Stimulated activated CD4-positive, alpha-beta T cell treated with anti-CD3 and anti-CD28 coated beads, Interleukin-12 subunit alpha, Interleukin-12 subunit beta, amount 100 ng/mL, for 48 hours (primary cell): ENCODE data around the gene CACNA2D4.
"Not testable (repeated sequence)": the region's sequence is repeated elsewhere in the genome, so short reads cannot be mapped to it uniquely, and the experiment has no call there.

Source experiments
- DNase-seq, 3 donors: peaks; one replicate each; pipeline ENCODE4 v3.0.0-alpha.2; 2020; ENCODE audit warnings: low read depth in 2 of 3, low spot score in 1 of 3

CACNA2D4 gene

GRCh38 chr12:1819571-1819970 is 98.9 kb downstream of the CACNA2D4 start:
- DNase-seq = no peak

GRCh38 chr12:1819050-1819449 is 99.4 kb downstream of the CACNA2D4 start:
- no peak for DNase-seq

GRCh38 chr12:1817928-1818327 is 100.5 kb downstream of the CACNA2D4 start:
- DNase-seq = not testable (repeated sequence)

GRCh38 chr12:1816730-1817348 is 101.6 kb downstream of the CACNA2D4 start:
- DNase-seq = no peak

- DNase-seq = no peak
These were observed 102.4 kb downstream of the CACNA2D4 start for GRCh38 chr12:1815814-1816729.

GRCh38 chr12:1815108-1815507 is 103.3 kb downstream of the CACNA2D4 start:
- no peak for DNase-seq

GRCh38 chr12:1814266-1814665 is 104.2 kb downstream of the CACNA2D4 start:
- DNase-seq = no peak

GRCh38 chr12:1812650-1813302 is 105.7 kb downstream of the CACNA2D4 start:
- DNase-seq = no peak

- no peak for DNase-seq
These were observed 106.5 kb downstream of the CACNA2D4 start for GRCh38 chr12:1811948-1812291.

- peak in 2 of 3 donors; percentile 25 to 35 for DNase-seq
These were observed 107.0 kb downstream of the CACNA2D4 start for GRCh38 chr12:1811281-1811947.

- DNase-seq = no peak
These were observed 107.5 kb downstream of the CACNA2D4 start for GRCh38 chr12:1810931-1811280.

GRCh38 chr12:1810201-1810930 is 108.1 kb downstream of the CACNA2D4 start:
- no peak for DNase-seq

GRCh38 chr12:1809591-1810190 is 108.8 kb downstream of the CACNA2D4 start:
- no peak for DNase-seq

- DNase-seq = no peak
These were observed 109.5 kb downstream of the CACNA2D4 start for GRCh38 chr12:1808798-1809480.

GRCh38 chr12:1808036-1808797 is 110.2 kb downstream of the CACNA2D4 start:
- no peak for DNase-seq

GRCh38 chr12:1807087-1807860 is 111.2 kb downstream of the CACNA2D4 start:
- no peak for DNase-seq

GRCh38 chr12:1806301-1807086 is 112.0 kb downstream of the CACNA2D4 start:
- DNase-seq = no peak
